ENCODE results near the gene SRP9.

SRP9 gene

GRCh38 chr1:225750420-225750819, 27.2 kb upstream of the SRP9 start:
- Histone ChIP-seq H3K36me3 (ENCODE audit: low read length) (no peaks in the 10 kb centered on the region), H3K4me3 (ENCODE audit: insufficient read depth, low read length, poor library complexity, severe bottlenecking) (no peak overlapping the region), H2AFZ (ENCODE audit: low read depth, low read length, severe bottlenecking) (no peak overlapping the region), H3K9me2 (replicated peaks; ENCODE audit: insufficient read depth, low read length) (no peaks in the 10 kb centered on the region), H3K9me3 (ENCODE audit: insufficient read depth, low read length) (no peaks in the 10 kb centered on the region), H3F3A (ENCODE audit: insufficient read depth) (no peaks in the 10 kb centered on the region), H3K79me2 (ENCODE audit: insufficient read depth, low read length) (no peaks in the 10 kb centered on the region), H3K27ac (ENCODE audit: low read depth, low read length) (no peak overlapping the region), H3K9ac (ENCODE audit: low read length) (no peak overlapping the region), H3K27me3 (ENCODE audit: low read length) (no peaks in the 10 kb centered on the region), H4K20me1 (ENCODE audit: low read depth, low read length) (no peaks in the 10 kb centered on the region), H3K4me2 (ENCODE audit: low read depth, low read length, poor library complexity, severe bottlenecking) (no peak overlapping the region)
- TF ChIP-seq CTCF (IDR thresholded peaks at IDR 0.05; ENCODE audit: insufficient read depth, low read length, poor library complexity, severe bottlenecking) (no peak), EZH2phosphoT487 (conservative IDR thresholded peaks at IDR 0.05; ENCODE audit: low read length) (no peak)

GRCh38 chr1:225750875-225751824, 26.5 kb upstream of the SRP9 start:
- H3F3A ChIP-seq (ENCODE audit: insufficient read depth), result no peaks in the 10 kb centered on the region
- H3K9me2 ChIP-seq (replicated peaks; ENCODE audit: insufficient read depth, low read length), result no peaks in the 10 kb centered on the region
- H3K9me3 ChIP-seq (ENCODE audit: insufficient read depth, low read length), result no peaks in the 10 kb centered on the region
- H3K79me2 ChIP-seq (ENCODE audit: insufficient read depth, low read length), result no peaks in the 10 kb centered on the region
- H2AFZ ChIP-seq (ENCODE audit: low read depth, low read length, severe bottlenecking), result no peak overlapping the region
- no peaks in the 10 kb centered on the region for H3K27me3 ChIP-seq (ENCODE audit: low read length)
- no peak overlapping the region for H3K27ac ChIP-seq (ENCODE audit: low read depth, low read length)
- H3K36me3 ChIP-seq (ENCODE audit: low read length), result no peaks in the 10 kb centered on the region
- no peaks in the 10 kb centered on the region for H4K20me1 ChIP-seq (ENCODE audit: low read depth, low read length)
- no peak overlapping the region for H3K4me3 ChIP-seq (ENCODE audit: insufficient read depth, low read length, poor library complexity, severe bottlenecking)
- H3K4me2 ChIP-seq (ENCODE audit: low read depth, low read length, poor library complexity, severe bottlenecking), result no peak overlapping the region
- H3K9ac ChIP-seq (ENCODE audit: low read length), result no peak overlapping the region
- no peak for TF ChIP-seq EZH2phosphoT487 (conservative IDR thresholded peaks at IDR 0.05; ENCODE audit: low read length)
- no peak for TF ChIP-seq CTCF (IDR thresholded peaks at IDR 0.05; ENCODE audit: insufficient read depth, low read length, poor library complexity, severe bottlenecking)

GRCh38 chr1:225752245-225752644, 25.4 kb upstream of the SRP9 start:
- H3K79me2 ChIP-seq (ENCODE audit: insufficient read depth, low read length), result no peaks in the 10 kb centered on the region
- no peak overlapping the region for H2AFZ ChIP-seq (ENCODE audit: low read depth, low read length, severe bottlenecking)
- no peak overlapping the region for H3K4me3 ChIP-seq (ENCODE audit: insufficient read depth, low read length, poor library complexity, severe bottlenecking)
- H3K4me2 ChIP-seq (ENCODE audit: low read depth, low read length, poor library complexity, severe bottlenecking), result peak overlapping the region; percentile 2
- no peak overlapping the region for H3K27ac ChIP-seq (ENCODE audit: low read depth, low read length)
- no peaks in the 10 kb centered on the region for H3K36me3 ChIP-seq (ENCODE audit: low read length)
- H3K9me3 ChIP-seq (ENCODE audit: insufficient read depth, low read length), result no peaks in the 10 kb centered on the region
- no peak for TF ChIP-seq EZH2phosphoT487 (conservative IDR thresholded peaks at IDR 0.05; ENCODE audit: low read length)
- no peak for TF ChIP-seq CTCF (IDR thresholded peaks at IDR 0.05; ENCODE audit: insufficient read depth, low read length, poor library complexity, severe bottlenecking)
- H3F3A ChIP-seq (ENCODE audit: insufficient read depth), result no peaks in the 10 kb centered on the region
- H3K9ac ChIP-seq (ENCODE audit: low read length), result no peak overlapping the region
- no peaks in the 10 kb centered on the region for H3K9me2 ChIP-seq (replicated peaks; ENCODE audit: insufficient read depth, low read length)
- no peaks in the 10 kb centered on the region for H4K20me1 ChIP-seq (ENCODE audit: low read depth, low read length)
- no peaks in the 10 kb centered on the region for H3K27me3 ChIP-seq (ENCODE audit: low read length)
